Measurements from ENCODE around the gene DOCK7. TPM values are rescaled to one million over a fixed set of nuclear protein-coding genes. Genes with fewer than 3 reads are reported as not detected.

Gene DOCK7
- total and polyA plus RNA-seq, 2 of the 13 experiments (the other 11 are each of a cell fraction or from before 2014, with no cell fraction given) = 45.7 to 67.2 TPM

DNA sequence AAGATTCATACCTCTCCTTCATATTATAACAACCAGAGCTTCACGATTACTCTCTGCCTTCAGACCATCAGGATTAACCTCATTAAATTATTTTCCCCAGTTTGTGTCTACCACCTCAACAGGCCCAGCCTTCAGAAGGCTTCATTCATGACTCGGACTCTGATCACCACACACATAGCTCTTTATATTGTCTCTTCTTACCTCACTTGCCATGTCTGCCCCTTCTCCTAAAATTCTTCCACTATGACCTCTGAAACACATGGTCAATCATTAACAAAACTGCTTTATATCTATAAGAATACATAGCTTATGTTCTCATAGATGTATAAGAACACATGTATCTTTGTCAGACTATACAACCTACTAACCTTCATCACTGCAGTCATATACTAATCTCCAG, 171.6 kb downstream of the DOCK7 start (continued):
- TF ChIP-seq, protein P1, sequence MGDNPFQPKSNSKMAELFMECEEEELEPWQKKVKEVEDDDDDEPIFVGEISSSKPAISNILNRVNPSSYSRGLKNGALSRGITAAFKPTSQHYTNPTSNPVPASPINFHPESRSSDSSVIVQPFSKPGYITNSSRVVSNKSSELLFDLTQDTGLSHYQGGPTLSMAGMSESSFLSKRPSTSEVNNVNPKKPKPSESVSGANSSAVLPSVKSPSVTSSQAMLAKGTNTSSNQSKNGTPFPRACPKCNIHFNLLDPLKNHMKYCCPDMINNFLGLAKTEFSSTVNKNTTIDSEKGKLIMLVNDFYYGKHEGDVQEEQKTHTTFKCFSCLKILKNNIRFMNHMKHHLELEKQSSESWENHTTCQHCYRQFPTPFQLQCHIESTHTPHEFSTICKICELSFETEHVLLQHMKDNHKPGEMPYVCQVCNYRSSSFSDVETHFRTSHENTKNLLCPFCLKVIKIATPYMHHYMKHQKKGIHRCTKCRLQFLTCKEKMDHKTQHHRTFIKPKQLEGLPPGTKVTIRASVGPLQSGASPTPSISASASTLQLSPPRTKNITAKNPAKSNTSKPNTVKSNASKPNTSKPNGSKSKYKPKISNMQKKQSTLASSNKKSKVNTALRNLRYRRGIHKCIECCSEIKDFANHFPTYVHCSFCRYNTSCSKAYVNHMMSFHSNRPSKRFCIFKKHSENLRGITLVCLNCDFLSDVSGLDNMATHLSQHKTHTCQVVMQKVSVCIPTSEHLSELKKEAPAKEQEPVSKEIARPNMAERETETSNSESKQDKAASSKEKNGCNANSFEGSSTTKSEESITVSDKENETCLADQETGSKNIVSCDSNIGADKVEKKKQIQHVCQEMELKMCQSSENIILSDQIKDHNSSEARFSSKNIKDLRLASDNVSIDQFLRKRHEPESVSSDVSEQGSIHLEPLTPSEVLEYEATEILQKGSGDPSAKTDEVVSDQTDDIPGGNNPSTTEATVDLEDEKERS (CRISPR knock-in tag; IDR thresholded peaks at IDR 0.05) = no peak
- TF ChIP-seq, protein P2, sequence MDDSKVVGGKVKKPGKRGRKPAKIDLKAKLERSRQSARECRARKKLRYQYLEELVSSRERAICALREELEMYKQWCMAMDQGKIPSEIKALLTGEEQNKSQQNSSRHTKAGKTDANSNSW (CRISPR knock-in tag; IDR thresholded peaks at IDR 0.05; ENCODE audit: borderline replicate concordance) = no peak
- TF ChIP-seq ADNP (CRISPR knock-in tag; IDR thresholded peaks at IDR 0.05) (no peak), ZNF766 (CRISPR knock-in tag; IDR thresholded peaks at IDR 0.05; ENCODE audit: borderline replicate concordance) (no peak), ZNF326 (CRISPR knock-in tag; IDR thresholded peaks at IDR 0.05; ENCODE audit: borderline replicate concordance) (no peak), ATF1 (CRISPR knock-in tag; IDR thresholded peaks at IDR 0.05) (no peak), ZFY (CRISPR knock-in tag; IDR thresholded peaks at IDR 0.05) (no peak), ZNF33B (CRISPR knock-in tag; IDR thresholded peaks at IDR 0.05) (no peak), DNMT1 (CRISPR knock-in tag; IDR thresholded peaks at IDR 0.05) (no peak), ZNF737 (CRISPR knock-in tag; IDR thresholded peaks at IDR 0.05; ENCODE audit: borderline replicate concordance) (no peak), AKAP8 (CRISPR knock-in tag; IDR thresholded peaks at IDR 0.05) (no peak), KDM6A (CRISPR knock-in tag; IDR thresholded peaks at IDR 0.05; ENCODE audit: low read depth) (peak; percentile 59; the same call in 1 of the 2 replicates), CENPT (CRISPR knock-in tag; IDR thresholded peaks at IDR 0.05; ENCODE audit: low read depth) (no peak), PHF20 (CRISPR knock-in tag; IDR thresholded peaks at IDR 0.05) (no peak), JUND (CRISPR knock-in tag; IDR thresholded peaks at IDR 0.05) (no peak), ARNT2 (CRISPR knock-in tag; IDR thresholded peaks at IDR 0.05; ENCODE audit: low read depth) (no peak), HNRNPUL1 (IDR thresholded peaks at IDR 0.05; ENCODE audit: low read depth, low read length) (peak; percentile 16; the same call in 1 of the 2 replicates), NCOR1 (IDR thresholded peaks at IDR 0.05; ENCODE audit: borderline replicate concordance, low read length) (peak; percentile 65; the same call in 1 of the 2 replicates), ZIK1 (CRISPR knock-in tag; IDR thresholded peaks at IDR 0.05; ENCODE audit: borderline replicate concordance, low read depth) (no peak), MEF2D (CRISPR knock-in tag; IDR thresholded peaks at IDR 0.05) (no peak), HNF4G (IDR thresholded peaks at IDR 0.05; ENCODE audit: borderline replicate concordance, low read depth, low read length) (peak; percentile 24; the same call in 1 of the 2 replicates), HNF4G (CRISPR knock-in tag; IDR thresholded peaks at IDR 0.05; ENCODE audit: borderline replicate concordance, low read depth) (no peak), KAT8 (CRISPR knock-in tag; IDR thresholded peaks at IDR 0.05) (0 out of 2 replicates have a peak, but pooled peaks have one; percentile 21)
- TF ChIP-seq, protein P3, sequence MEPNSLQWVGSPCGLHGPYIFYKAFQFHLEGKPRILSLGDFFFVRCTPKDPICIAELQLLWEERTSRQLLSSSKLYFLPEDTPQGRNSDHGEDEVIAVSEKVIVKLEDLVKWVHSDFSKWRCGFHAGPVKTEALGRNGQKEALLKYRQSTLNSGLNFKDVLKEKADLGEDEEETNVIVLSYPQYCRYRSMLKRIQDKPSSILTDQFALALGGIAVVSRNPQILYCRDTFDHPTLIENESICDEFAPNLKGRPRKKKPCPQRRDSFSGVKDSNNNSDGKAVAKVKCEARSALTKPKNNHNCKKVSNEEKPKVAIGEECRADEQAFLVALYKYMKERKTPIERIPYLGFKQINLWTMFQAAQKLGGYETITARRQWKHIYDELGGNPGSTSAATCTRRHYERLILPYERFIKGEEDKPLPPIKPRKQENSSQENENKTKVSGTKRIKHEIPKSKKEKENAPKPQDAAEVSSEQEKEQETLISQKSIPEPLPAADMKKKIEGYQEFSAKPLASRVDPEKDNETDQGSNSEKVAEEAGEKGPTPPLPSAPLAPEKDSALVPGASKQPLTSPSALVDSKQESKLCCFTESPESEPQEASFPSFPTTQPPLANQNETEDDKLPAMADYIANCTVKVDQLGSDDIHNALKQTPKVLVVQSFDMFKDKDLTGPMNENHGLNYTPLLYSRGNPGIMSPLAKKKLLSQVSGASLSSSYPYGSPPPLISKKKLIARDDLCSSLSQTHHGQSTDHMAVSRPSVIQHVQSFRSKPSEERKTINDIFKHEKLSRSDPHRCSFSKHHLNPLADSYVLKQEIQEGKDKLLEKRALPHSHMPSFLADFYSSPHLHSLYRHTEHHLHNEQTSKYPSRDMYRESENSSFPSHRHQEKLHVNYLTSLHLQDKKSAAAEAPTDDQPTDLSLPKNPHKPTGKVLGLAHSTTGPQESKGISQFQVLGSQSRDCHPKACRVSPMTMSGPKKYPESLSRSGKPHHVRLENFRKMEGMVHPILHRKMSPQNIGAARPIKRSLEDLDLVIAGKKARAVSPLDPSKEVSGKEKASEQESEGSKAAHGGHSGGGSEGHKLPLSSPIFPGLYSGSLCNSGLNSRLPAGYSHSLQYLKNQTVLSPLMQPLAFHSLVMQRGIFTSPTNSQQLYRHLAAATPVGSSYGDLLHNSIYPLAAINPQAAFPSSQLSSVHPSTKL (CRISPR knock-in tag; IDR thresholded peaks at IDR 0.05) = peak; percentile 58; the same call in 1 of the 2 replicates
- TF ChIP-seq, protein P4, sequence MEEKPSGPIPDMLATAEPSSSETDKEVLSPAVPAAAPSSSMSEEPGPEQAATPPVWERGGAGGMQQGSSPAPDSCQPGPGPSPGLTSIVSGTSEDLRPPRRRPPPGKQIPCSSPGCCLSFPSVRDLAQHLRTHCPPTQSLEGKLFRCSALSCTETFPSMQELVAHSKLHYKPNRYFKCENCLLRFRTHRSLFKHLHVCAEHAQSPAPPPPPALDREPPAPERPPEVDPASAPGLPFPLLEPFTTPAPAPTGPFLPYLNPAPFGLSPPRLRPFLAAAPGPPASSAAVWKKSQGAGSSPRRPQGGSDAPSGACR (CRISPR knock-in tag; IDR thresholded peaks at IDR 0.05) = no peak

Measured in HepG2 (cell line).